ENCODE data around the gene MAST2.

MAST2 gene

GRCh38 chr1:45809761-45810160, 6.3 kb downstream of the MAST2 start:
- TF ChIP-seq, protein P1, sequence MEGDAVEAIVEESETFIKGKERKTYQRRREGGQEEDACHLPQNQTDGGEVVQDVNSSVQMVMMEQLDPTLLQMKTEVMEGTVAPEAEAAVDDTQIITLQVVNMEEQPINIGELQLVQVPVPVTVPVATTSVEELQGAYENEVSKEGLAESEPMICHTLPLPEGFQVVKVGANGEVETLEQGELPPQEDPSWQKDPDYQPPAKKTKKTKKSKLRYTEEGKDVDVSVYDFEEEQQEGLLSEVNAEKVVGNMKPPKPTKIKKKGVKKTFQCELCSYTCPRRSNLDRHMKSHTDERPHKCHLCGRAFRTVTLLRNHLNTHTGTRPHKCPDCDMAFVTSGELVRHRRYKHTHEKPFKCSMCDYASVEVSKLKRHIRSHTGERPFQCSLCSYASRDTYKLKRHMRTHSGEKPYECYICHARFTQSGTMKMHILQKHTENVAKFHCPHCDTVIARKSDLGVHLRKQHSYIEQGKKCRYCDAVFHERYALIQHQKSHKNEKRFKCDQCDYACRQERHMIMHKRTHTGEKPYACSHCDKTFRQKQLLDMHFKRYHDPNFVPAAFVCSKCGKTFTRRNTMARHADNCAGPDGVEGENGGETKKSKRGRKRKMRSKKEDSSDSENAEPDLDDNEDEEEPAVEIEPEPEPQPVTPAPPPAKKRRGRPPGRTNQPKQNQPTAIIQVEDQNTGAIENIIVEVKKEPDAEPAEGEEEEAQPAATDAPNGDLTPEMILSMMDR (conservative IDR thresholded peaks at IDR 0.05; ENCODE audit: low read depth, low read length), result no peak
- no peak overlapping the region for H3K4me3 ChIP-seq (ENCODE audit: low read length)
- DNase-seq (ENCODE audit: low read depth), result no peak

- DNase-seq (ENCODE audit: low read depth), result no peak
- TF ChIP-seq, protein P1 (conservative IDR thresholded peaks at IDR 0.05; ENCODE audit: low read depth, low read length), result no peak
- no peak overlapping the region for H3K4me3 ChIP-seq (ENCODE audit: low read length)
Measured at GRCh38 chr1:45814776-45815175, 11.4 kb downstream of the MAST2 start.

GRCh38 chr1:45815667-45816458, 12.5 kb downstream of the MAST2 start:
- TF ChIP-seq, protein P1 (conservative IDR thresholded peaks at IDR 0.05; ENCODE audit: low read depth, low read length), result no peak
- no peak overlapping the region for H3K4me3 ChIP-seq (ENCODE audit: low read length)
- DNase-seq (ENCODE audit: low read depth), result no peak

DNA sequence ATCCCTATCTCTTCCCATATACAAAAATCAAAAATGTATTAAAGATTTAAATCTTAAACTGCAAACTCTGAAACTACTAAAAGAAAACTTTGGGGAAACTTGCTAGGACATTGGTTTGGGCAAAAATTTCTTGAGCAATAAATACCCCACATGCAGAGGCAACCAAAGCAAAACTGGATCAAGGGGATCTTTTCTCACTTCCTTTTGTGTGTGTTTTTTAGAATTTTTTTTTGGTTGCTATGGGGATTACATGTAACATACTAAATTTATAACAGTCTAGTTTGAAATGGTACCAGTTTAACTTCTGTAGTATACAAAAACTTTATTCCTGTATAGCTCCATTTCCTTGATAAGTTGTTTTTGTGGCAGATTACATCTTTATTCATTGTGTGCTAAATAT, 16.8 kb downstream of the MAST2 start:
- TF ChIP-seq, protein P1 (conservative IDR thresholded peaks at IDR 0.05; ENCODE audit: low read depth, low read length), result no peak
- DNase-seq (ENCODE audit: low read depth), result no peak
- H3K4me3 ChIP-seq (ENCODE audit: low read length), result no peak overlapping the region

- DNase-seq (ENCODE audit: low read depth), result no peak
- no peak overlapping the region for H3K4me3 ChIP-seq (ENCODE audit: low read length)
- TF ChIP-seq, protein P1 (conservative IDR thresholded peaks at IDR 0.05; ENCODE audit: low read depth, low read length), result no peak
Measured at GRCh38 chr1:45820788-45821187, 17.4 kb downstream of the MAST2 start.

GRCh38 chr1:45822644-45823043, 19.2 kb downstream of the MAST2 start:
- TF ChIP-seq, protein P1 (conservative IDR thresholded peaks at IDR 0.05; ENCODE audit: low read depth, low read length), result no peak
- DNase-seq (ENCODE audit: low read depth), result no peak
- H3K4me3 ChIP-seq (ENCODE audit: low read length), result no peak overlapping the region

DNA sequence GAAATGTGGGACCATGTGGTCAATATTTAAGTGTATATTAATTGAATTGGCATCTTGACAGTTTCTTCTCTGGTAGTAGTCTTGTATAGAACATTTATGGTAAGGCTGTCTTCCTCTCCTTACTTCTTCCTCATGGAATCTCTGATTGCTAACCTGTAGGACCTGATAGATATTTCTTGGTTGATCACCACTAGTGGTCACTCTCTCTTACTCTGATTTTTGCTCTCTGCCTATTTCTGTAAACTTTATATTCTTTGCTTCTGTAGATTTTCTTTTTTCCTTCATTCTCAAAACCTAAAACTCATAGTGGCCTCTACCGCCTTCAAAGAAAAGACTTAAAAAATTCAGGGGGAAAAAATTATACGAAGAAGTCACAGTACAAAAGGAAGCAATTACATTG, 21.2 kb downstream of the MAST2 start:
- no peak for DNase-seq (ENCODE audit: low read depth)
- H3K4me3 ChIP-seq (ENCODE audit: low read length), result no peak overlapping the region
- TF ChIP-seq, protein P1 (conservative IDR thresholded peaks at IDR 0.05; ENCODE audit: low read depth, low read length), result no peak

Data from retinal pigment epithelial cell (primary cell).